GM04503 (cell line): ENCODE data around the gene IZUMO4.

Source experiments
- DNase-seq: peaks from one replicate; pipeline ENCODE4 v3.0.0-alpha.2; 2012; ENCODE audit warnings: low read depth

Gene IZUMO4

DNA sequence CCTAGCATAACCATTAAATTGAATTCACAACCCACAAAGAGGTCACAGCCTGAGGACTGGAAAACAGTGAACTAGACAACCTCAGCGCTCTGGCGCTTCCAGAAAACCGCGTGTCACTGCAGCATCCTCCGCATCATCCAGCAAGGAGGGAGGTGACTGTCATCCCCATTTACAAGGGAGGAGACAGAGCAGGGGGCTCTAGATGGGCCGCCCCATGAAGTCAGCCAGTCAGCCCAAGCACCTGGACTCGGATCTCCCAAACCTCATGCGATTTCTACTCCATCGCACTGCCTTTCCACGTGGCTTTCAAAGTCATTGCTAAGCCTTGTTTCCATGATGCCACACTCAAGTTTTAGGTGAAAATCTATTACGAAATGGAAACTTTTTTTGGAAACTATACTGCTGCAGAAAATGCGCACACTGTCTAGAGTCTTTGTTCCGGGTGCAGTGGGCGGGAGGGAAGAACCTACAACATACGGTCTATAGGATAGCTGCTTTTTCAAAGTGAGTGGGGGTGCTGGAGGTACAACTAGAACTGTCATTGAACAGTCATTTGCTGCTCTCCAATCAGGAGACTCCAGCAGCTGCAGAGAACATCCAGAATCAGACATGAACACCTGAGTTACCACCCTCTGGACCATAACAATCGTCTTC is 51.9 kb downstream of the IZUMO4 start:
- no peak for DNase-seq
